ENCODE measurements around the gene HS2ST1.
A peak's percentile ranks its signal among the peaks of the same experiment; 100 is the strongest.
"Not testable (repeated sequence)": the region's sequence is repeated elsewhere in the genome, so short reads cannot be mapped to it uniquely, and the experiment has no call there.

Gene HS2ST1

DNA sequence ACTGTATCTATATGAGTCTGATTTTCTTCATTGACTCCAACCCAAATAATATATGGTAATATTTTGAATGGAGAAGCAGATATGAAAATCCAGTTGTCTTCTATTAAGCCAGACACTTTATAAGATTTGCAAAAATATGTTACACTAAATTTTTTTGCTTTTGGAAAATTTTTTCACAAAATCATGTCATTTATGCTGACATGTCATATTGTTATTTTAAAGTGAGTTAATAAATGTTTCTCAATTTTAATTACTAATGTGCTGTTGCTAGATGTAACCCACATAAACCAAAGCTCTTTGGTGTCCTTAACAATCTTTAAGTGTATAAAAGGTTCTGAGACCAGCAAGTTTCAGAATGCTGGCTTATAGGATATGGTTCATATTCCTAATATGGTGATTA is 142.5 kb downstream of the HS2ST1 start:
- DNase-seq (ENCODE audit: low read depth): no peak
- TF ChIP-seq, protein P1, sequence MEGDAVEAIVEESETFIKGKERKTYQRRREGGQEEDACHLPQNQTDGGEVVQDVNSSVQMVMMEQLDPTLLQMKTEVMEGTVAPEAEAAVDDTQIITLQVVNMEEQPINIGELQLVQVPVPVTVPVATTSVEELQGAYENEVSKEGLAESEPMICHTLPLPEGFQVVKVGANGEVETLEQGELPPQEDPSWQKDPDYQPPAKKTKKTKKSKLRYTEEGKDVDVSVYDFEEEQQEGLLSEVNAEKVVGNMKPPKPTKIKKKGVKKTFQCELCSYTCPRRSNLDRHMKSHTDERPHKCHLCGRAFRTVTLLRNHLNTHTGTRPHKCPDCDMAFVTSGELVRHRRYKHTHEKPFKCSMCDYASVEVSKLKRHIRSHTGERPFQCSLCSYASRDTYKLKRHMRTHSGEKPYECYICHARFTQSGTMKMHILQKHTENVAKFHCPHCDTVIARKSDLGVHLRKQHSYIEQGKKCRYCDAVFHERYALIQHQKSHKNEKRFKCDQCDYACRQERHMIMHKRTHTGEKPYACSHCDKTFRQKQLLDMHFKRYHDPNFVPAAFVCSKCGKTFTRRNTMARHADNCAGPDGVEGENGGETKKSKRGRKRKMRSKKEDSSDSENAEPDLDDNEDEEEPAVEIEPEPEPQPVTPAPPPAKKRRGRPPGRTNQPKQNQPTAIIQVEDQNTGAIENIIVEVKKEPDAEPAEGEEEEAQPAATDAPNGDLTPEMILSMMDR (IDR thresholded peaks at IDR 0.05; ENCODE audit: insufficient read depth, low read depth, low read length, missing control alignments): no peak
- H3K4me3 ChIP-seq (ENCODE audit: low read depth, low read length): peak overlapping the region; percentile 43

- TF ChIP-seq, protein P1 (IDR thresholded peaks at IDR 0.05; ENCODE audit: insufficient read depth, low read depth, low read length, missing control alignments): no peak
- DNase-seq (ENCODE audit: low read depth): no peak
- H3K4me3 ChIP-seq (ENCODE audit: low read depth, low read length): peak overlapping the region; percentile 58
These were observed 143.9 kb downstream of the HS2ST1 start for GRCh38 chr1:87058343-87058649.

- TF ChIP-seq, protein P1 (IDR thresholded peaks at IDR 0.05; ENCODE audit: insufficient read depth, low read depth, low read length, missing control alignments): no peak
- H3K4me3 ChIP-seq (ENCODE audit: low read depth, low read length): no peak overlapping the region; the same call in 1 of the 2 replicates
- DNase-seq (ENCODE audit: low read depth): peak; percentile 74
These were observed 147.3 kb downstream of the HS2ST1 start for GRCh38 chr1:87061742-87062156.

GRCh38 chr1:87062687-87063086 is 148.3 kb downstream of the HS2ST1 start:
- TF ChIP-seq, protein P1 (IDR thresholded peaks at IDR 0.05; ENCODE audit: insufficient read depth, low read depth, low read length, missing control alignments): no peak
- no peak for DNase-seq (ENCODE audit: low read depth)
- H3K4me3 ChIP-seq (ENCODE audit: low read depth, low read length): no peak overlapping the region

DNA sequence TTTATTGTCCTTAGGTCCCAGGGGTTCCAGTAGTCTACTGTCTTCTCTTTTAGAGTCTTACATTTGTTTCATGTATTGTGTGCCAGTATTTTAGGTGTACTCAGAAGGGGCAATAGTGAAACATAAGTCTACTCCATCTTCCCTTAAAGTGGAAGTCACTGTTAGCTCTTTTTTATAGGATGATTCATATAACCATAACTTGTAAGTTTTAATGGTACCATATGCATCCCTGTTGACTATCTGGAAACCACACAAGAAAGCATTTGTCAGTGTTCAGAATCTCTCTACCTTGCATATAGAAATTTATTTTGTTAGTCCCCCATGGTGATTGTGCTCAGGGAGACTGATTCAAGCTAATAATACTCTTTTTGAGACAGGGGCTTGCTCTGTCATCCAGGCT is 149.9 kb downstream of the HS2ST1 start:
- TF ChIP-seq, protein P1 (IDR thresholded peaks at IDR 0.05; ENCODE audit: insufficient read depth, low read depth, low read length, missing control alignments): no peak
- no peak overlapping the region for H3K4me3 ChIP-seq (ENCODE audit: low read depth, low read length)
- DNase-seq (ENCODE audit: low read depth): no peak

DNA sequence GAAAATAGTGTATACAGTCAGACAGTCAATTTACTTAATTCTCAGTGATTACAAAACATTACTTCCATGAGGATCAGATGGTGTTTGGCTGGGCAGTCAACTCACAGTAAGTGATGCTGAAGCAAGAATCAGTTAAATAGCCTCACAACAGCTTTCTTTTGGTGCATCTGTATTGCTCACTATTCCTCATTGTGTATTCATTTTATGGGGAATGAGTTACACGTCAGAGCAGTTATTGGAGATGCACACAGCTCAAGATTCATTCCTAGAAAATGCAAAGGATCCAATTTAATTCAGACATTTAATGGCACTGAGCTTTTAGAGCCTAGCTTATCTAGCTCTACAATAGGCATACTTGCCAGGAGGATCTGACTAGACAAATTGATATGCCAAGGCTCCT is 150.6 kb downstream of the HS2ST1 start:
- TF ChIP-seq, protein P1 (IDR thresholded peaks at IDR 0.05; ENCODE audit: insufficient read depth, low read depth, low read length, missing control alignments): no peak
- no peak for DNase-seq (ENCODE audit: low read depth)

DNA sequence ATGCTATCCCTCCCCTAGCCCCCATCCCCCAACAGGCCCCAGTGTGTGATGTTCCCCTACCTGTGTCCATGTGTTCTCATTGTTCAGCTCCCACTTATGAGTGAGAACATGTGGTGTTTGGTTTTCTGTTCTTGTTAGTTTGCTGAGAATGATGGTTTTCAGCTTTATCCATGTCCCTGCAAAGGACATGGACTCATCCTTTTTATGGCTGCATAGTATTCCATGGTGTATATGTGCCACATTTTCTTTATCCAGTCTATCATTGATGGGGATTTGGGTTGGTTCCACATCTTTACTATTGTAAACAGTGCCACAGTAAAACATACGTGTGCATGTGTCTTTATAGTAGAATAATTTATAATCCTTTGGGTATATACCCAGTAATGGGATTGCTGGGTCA is 152.3 kb downstream of the HS2ST1 start:
- not testable (repeated sequence) for H3K4me3 ChIP-seq (ENCODE audit: low read depth, low read length); DNase-seq (ENCODE audit: low read depth)

More for the DNA sequence above, 150.6 kb downstream of the HS2ST1 start:
- no peak overlapping the region for H3K4me3 ChIP-seq (ENCODE audit: low read depth, low read length)
